HuH-7 (cell line): ENCODE data around the gene ADRA1B.

Experiments
- DNase-seq: peaks from one replicate; pipeline ENCODE4 v3.0.0; 2011; ENCODE audit warnings: low spot score

ADRA1B gene

DNA sequence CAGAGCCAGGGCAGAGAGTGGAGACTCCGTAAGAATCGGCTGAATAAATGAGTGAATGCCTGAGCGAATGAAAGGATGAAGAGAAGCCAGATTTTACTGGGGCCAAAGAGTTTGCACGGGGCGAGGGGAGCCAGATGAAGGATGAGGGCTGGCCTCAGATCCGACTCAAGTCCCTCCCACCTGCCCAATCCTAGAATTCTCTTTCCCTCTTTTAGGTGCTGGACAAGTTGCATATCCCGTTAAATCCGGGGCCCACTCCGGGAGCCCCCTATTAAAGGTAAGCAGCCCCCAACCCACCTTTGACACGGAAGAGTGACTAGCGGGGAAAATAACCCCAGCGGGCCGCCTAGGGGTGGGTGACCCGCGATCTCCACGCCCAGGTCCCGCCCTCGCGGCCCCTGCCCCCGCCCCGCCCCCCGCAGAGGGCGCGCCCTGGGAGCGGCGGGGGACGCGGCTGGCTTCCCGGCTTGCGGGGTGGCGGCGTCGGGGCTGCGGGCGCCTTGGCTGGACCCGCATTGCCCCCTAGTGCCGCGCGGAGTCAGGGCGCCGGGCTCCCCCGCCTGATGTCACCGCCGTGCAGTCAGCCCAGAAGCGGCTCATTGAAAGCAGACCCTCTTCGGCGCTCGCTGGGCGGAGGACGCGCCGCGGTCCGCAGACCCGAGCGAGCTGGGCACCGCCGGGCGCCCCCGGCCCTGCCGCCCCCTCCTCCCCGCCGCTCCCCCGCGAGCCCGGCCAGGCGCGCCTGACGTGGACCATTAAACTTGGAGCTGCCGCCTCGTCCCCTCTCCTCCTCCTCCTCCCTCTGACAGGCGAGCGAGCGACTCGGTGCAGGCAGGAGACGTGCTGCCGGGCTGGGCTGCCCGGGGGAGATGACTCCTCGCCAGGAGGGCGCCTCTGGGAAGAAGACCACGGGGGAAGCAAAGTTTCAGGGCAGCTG, at the start of gene ADRA1B:
TSS of gene ADRA1B (plus strand) at position 579 of the 937 bp plus-strand sequence. CDS start 424 bp downstream, outside the sequence.
- DNase-seq = peak; percentile 64

GRCh38 chr5:159873680-159874079, 42.6 kb upstream of the ADRA1B start:
- DNase-seq = no peak

GRCh38 chr5:159874263-159874662, 42.0 kb upstream of the ADRA1B start:
- no peak for DNase-seq

DNA sequence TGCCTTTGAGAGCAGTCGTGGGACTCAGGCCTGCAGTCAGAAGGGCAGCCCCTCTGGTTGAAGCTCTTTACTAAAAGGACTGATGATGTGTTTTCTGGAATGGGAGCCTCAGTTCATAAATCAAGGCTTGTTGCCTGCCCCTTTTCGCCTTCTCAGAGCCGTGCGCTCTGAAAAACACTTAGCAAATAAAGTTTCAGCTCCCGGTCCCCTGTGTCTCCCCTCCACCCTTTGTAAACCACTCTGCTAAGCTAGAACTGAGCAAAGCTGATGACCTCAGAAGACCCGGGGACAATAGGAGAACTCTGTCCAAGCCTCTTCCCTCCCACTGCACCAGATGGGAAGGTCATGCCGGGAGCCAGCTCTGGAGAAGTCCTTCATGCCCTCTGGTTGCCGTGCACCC, 39.3 kb upstream of the ADRA1B start:
- DNase-seq = no peak

GRCh38 chr5:159877894-159878448, 38.3 kb upstream of the ADRA1B start:
- DNase-seq = no peak

DNA sequence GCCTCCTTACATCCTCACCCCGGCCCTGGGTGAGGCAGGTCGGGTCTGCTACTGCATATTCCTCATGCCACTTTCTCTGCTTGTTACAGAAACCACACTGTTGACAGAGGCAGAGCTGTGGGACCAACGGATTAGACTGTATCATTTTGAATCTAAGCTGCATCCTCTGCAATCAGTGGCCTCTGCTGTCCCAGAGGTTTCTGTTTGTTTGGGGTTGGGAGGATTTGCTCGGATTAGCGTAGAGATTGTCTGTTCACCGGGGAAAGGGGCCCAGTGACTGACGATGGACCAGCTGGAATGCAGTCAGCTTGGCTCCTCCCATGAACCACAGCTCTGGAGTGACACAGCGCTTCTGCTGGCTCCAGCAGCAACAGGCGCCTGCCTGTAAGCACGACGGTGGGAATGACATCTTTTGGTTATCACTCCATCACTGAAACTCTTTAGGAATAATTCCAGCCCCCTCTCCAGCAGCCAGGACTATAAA, 37.3 kb upstream of the ADRA1B start:
- peak; percentile 26 for DNase-seq

- DNase-seq = no peak
Measured at GRCh38 chr5:159880676-159881075, 35.6 kb upstream of the ADRA1B start.

GRCh38 chr5:159881967-159882366, 34.3 kb upstream of the ADRA1B start:
- no peak for DNase-seq

GRCh38 chr5:159883522-159883950, 32.7 kb upstream of the ADRA1B start:
- no peak for DNase-seq

DNA sequence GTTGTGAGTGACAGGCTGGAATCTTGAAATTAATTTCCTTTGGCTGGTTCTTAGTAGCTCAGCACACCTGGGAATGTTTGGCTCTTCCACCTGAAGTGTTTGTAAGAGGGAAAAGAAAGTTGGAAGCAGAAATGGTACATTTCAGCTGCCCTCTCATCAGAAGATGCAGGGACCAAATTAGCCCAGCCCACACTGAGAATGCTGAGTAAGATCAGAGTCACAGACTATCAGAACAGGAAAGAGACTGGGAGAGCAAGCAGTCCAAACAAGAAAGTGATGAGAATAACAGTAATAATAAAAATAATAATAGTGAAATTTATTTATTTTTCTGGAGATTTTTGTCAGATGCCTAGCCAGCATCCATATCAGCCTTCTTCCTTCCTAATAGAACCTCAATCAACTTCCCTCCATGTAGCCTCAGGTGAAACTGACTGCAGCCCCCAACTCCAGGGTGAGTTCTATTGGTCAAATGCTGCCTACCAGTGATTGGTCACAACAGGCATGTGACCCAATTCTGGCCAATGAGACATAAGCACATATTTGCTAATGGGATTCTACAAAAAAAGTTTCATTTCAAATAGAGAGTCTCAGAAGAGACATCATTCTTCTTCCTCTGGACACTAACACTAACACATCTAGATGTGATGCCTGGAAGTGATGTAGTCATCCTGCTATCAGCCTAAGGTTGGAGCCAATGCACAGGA, 31.2 kb upstream of the ADRA1B start:
- no peak for DNase-seq

DNA sequence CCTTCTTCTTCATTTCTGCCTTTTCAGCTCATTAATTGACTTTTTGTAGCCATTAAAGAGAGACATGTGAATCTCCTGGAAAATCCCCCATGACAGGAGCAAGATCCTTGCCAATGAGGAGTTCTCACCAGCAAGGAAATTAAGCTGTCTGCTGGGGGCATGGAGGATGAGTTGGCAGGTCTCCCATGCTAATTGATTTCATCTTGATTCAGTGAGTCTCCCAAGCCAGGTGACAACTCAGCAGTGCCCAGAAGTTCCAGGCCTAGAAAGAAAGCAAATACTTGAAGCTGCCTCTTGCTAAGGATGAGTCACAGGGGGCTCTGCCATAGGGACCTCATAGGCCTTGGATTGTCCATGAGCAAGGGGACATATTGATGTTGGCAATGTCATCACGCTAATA, 30.0 kb upstream of the ADRA1B start:
- DNase-seq = no peak

DNA sequence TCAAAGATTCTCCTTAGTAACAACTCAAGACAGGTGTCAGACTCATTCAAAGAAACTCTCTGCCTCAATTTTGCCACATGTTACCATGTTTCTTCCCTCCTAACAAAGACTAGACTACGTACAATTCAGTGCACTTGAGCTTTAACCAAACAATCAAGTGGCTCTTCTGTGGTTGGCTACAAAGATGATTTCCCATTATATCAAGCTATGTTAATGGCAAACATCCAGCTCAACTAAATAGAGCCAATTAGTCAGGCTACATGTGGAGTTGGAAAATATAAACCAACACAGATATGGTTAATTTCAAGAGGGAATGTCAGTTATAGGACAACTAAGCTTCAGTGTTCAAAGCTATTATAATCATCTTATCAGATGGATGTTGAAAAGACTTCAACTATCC, 29.2 kb upstream of the ADRA1B start:
- no peak for DNase-seq

DNA sequence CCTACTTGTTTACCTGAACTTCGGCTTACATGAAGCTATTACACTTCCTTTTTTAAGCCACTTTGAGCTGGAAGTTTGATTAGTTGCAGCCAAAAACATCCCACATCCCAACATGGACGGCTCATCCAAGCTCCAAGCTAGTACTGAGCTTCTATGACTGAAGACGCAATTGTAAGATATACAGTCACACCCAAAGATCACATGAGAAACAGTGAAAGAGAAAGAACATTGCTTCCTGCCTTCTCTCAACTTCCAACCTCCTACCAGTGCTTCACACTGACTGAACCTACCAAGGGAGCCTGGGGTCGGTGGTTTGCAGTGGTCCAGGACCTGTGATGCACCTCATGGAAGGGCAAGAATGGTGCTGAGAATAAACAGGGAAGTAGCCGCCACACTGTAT, 27.4 kb upstream of the ADRA1B start:
- DNase-seq = no peak

DNA sequence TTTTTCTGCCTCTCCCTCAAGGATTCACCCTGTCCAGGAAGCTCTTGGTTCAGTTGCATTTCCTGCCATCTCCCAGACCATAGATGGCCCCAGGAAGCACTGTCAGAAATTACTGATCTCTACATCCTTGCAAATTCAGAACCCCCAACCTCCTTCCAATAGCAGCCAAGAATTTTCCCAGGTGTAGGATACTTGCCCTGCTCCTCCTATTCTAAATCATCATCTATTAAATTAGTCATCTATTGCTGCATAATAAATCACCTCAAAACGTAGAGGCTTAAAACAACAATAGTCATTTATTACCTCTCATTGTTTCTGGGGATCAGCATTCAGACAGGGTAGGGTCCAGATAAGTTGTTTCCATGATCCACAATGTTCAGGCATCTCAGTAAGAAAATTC, 26.1 kb upstream of the ADRA1B start:
- no peak for DNase-seq

DNA sequence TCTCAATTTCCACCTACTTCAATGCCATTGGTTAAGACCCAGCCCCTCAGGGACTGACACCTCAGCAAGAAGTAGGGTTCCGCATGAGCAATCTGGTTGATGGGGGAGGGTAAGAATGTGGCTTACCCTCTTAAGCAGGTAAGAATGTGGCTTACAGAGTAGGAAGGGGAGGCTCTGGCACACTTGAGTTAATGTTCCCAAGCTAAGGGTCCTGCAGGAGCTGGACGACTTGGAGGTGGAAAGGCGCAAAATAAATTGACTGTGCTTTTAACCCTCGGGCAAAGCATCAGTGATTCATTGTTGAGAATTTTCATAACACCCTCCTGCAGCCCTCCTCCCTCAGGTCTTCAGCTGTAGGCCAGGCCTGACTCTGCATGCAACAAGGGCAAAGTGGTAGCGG, 24.9 kb upstream of the ADRA1B start:
- DNase-seq = no peak

GRCh38 chr5:159893040-159893695, 23.1 kb upstream of the ADRA1B start:
- no peak for DNase-seq

- no peak for DNase-seq
Measured at GRCh38 chr5:159894149-159894720, 22.0 kb upstream of the ADRA1B start.

DNA sequence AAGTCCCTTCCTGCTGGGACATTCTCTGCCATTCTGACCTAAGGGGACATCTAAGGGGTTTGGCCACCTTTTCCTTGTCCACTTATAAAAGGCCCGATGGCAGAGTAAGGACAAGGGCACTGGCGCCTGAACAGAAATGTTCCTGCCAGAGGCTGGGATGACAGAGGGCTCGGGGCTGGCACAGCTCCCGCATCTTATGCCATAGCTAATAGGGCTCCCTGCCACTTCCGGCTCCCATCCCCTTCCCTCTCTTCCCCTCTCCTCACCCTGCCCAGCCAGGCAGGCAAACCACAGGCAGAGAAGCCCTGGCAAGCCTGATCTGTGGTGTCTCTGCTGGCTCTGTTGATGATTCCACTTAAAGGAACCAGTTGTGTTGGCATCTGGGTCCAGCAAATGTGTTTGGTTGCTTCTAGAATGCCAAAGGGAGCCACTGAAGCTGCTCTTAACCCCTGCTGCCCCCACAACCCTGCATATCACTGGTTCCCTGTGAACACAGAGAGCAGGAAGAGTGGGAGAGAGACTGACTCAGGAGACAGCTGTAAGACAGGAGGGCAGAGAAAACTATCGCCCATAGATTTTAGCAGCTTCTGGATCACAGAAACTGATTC, 18.4 kb upstream of the ADRA1B start:
- DNase-seq = no peak

GRCh38 chr5:159899067-159900049, 16.9 kb upstream of the ADRA1B start:
- no peak for DNase-seq

DNA sequence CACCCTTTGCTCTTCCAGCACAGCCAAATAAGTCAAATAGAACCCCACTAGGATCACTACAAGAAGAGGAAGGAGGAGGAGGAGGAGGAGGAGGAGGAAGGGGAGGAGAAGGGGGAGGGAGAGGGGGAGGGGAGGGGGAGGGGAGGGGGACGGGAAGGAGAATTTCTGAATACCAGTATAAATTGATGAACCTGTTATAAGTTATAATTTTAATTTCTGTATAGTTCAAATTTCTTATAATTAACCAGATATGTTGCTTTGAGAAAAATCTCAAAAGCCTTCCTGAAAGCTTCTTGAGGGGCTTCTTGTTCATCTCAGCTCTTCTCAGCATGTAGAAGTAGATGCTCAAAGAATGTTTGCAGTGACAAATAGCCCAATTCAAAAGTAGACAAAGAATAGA, 15.0 kb upstream of the ADRA1B start:
- no peak for DNase-seq
